SW 1271 (cell line): ENCODE results near the gene NFU1.

ENCODE experiments used
- DNase-seq, 2 experiments: peaks; one replicate each; lab custom pipeline; 2025; lab: John Stamatoyannopoulos, UW

Gene NFU1

DNA sequence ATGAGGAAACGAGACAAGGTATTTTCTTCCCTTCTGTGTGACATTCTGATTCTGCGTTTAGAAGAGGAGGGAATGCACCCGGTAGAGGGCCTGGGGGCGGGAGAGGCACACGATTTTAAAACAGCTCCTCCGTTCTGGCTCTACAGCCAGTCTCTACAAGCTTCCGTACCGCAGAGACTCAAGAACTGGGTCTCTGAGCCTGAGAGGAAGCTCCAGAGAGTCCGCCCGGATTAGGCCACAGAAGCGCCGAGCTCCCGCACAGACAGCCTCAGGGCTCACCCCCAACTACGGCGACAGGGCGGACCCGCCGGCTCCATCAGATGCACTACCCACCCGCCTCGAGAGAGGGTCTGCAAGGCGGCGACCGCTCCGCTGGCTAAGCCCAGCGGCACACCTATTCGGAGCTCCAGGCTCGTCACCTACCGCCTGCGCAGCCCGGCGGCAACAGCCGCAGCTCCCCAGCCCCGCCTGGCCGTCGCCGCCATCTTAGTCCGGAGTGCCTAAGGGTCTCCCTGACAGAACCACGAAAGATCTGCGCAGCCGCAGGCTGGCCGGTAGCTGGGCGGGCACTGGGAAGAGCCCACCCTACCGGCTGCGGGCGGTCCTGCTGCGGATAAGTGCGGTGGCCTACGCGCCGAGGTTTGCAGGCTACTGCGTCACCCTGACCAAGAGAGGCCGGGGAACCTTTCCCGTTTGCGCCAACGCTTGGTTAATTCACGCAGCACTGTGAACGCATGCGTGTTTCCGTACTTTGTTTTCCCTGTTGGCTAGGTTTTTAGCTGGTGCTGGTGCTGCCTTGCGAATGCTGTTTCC lies at the start of gene NFU1:
Gene NFU1 (minus strand): TSS at position 498 of the 813 bp plus-strand sequence. CDS start 13 bp downstream, at position 485.
- peak; percentile 71 to 91 for DNase-seq

DNA sequence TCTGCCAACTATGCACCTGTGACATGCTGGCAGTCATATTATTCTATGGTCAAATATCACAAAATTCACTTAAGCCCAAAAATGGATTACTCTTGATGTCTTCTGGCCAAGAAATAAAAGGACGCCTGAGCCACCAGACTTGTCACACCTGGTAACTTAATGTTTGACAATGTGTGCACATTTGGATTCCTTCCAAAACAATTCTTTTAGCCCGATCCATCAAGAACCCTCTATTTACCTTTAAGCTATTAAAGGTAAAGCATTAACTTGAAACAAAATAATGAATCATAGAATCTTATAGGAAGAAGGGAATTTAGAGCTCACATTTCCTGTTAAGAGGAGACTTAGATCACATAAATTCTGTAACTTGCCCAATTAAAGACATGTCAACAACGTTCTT lies 46.5 kb upstream of the NFU1 start:
- DNase-seq = no peak

DNA sequence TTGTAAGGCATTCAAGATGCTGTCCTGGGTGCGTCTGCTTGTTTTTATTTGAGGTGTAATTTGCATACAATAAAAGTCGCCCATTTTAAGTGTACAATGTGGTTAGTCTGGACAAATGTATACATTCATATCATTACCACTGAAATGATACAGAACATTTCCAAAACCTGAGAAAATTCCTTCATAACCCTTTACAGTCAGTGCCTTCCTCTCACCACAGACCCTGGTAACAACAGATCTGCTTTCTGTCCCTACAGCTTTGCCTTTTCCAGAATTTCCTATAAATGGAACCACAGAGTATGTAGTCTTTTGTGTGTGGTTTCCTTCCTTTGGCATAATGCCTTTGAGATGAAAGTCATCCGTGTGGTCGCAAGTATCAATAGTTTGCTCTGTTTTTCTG lies 45.8 kb upstream of the NFU1 start:
- no peak for DNase-seq

DNA sequence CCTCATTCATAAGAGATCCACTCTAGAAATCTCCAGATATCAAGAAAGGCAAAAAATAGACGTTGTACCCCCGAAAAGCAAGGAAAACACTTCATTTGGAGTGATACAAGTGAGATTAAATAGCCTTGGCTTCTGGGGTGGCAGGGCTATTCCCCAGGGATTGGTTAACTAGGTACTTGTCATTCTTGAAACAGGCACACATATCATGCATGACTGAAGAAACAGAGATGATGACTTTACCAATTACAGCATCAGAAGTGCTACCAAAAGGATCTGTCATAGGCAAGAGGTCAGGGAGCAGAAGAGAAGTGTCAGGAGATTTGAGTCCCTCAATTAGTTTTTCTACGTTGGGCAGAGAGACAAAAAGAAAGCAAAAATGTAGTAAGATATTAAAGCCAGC lies 45.2 kb upstream of the NFU1 start:
- no peak for DNase-seq

DNA sequence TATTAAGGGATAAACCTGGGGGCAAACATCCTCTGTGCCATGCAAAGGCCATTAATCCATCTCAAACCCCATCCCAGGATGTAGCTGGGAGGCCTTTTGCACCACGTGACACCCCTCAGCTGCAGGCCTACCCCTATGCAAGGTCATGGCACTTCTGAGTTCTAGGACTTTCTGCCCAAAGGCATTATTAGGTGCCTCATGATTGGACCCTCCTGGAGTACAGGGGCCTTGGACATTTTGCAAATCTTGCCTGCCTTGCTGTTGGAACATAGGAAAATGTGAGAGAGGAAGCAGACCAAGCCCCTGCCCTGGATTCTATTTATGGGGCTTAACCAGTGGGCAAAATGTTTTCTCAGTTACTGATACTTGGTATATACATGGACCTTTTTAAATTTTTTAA lies 44.2 kb upstream of the NFU1 start:
- DNase-seq = no peak

DNA sequence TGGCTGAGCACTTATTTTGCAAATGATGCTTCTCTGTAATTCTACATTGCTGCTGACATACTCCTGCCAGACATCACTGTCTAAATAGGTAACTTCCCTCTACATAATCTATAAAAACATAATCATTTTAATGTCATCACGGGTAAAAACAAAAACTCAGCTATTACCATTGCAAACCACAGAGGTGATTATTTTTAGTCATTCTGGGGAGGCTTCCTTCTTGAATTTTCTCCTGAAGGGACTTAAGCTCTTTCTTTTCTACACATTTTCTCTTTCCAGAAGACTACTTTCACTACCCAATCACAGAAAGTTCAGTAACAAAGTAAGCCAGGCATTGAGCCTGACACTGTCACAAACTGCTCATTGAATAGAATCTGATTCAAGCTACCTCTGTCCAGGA lies 40.4 kb upstream of the NFU1 start:
- DNase-seq = no peak

DNA sequence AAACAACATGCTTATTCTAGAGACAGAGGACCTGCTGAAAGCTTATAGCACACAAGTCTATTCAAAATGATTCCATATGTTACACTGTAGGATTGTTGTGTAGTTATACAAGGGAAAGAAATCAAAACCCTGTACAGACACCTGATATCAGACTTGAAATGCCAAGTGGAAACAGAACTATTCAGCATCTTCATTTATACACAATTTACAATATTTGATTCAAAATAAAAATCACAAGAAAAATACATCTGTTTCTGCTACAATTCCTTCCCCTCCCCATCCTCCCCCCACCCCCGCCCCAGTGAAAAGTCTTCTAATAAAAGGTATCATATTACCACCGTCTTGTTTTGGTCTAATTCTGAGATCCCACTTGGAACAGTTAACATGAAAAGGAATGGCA lies 37.5 kb upstream of the NFU1 start:
- no peak for DNase-seq

DNA sequence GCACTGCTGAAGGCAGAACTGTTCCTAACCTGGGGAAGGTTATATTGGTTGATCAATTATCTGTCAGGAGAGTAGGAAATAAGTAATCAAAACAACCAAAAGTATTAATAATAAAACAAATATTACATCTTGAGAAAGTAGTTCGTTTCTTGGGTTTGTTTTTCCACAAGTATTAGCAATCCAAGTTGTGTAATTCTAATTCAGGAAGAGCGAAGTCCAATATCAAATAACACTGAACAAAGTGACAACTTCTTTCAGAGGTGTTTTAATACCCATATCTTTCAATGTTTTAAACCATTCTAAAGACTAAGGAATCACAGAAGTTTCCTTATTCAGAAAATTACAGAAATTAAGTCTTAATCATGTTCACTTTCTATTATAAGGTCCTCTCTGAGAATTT lies 34.6 kb upstream of the NFU1 start:
- DNase-seq = no peak

DNA sequence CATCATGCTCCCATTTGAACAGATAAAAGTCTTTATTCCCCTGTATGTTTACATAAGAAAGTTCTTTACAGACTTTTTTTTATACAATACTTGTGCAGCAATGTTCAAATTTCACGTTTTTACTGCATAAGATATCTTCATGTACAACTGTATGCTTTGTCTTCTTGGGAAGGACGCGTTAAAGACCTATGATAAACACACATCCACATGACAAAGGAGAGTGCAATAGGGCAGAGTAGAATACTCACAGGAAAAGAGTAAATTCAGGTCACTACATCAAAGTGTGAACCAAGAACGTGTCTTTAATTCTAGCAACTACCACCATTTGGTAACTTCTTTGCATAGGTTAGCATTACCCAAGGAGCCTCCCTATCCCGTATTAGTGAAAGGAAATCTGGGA lies 33.7 kb upstream of the NFU1 start:
- no peak for DNase-seq

DNA sequence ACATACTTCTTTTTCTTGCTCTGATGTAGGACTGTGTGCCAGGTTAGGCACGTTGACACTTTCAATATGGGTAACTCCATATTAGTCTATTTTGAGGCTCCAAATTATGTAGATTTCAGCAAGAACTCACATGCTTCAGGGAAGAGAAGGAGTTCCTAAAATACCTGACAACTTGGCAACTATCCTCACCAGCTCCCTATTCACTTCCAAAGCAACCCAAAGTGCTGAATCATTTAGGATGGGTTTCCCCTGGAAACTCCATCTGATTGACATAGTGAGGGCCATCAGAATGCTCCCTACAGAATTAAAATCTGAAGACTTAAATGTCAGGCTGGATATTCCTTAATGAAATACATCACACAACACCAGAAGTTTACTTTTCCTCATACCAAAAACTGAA lies 32.5 kb upstream of the NFU1 start:
- no peak for DNase-seq

DNA sequence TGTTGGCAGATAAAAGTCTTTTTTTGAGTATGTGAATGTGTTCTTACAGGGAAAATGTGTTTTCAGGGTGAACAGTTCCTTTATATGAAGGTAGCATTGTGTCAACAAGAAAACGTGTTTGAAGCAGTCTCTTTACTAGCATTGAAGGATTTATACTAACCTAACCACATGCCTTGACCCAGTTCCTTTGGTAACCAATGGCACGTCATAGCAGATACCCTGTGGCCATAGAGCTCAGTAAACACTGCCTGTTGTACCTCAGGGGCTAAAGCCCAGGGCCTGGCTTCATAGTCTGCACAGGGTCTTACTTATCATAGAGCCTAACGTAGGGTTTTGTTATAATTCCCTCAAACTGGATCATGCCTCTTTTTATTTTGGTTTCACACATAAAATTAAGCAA lies 32.1 kb upstream of the NFU1 start:
- DNase-seq = no peak

DNA sequence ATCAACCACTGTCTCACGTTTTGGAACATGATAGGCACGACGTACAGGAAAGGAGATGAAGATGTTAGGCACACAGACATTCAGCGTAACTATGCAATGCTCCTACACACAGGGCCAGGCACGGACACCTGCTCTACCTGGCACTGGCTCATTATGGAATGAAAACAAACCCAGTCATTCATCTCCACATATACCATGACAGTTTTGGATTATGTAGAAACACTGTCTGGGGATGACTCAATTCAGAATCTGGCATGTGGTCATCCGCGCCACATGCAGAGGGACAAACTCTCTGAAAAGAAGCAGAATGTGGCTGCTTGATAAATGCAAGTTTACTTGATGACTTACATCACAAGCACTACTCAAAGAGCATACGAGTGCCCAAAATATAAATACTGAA lies 29.5 kb upstream of the NFU1 start:
- DNase-seq = no peak

DNA sequence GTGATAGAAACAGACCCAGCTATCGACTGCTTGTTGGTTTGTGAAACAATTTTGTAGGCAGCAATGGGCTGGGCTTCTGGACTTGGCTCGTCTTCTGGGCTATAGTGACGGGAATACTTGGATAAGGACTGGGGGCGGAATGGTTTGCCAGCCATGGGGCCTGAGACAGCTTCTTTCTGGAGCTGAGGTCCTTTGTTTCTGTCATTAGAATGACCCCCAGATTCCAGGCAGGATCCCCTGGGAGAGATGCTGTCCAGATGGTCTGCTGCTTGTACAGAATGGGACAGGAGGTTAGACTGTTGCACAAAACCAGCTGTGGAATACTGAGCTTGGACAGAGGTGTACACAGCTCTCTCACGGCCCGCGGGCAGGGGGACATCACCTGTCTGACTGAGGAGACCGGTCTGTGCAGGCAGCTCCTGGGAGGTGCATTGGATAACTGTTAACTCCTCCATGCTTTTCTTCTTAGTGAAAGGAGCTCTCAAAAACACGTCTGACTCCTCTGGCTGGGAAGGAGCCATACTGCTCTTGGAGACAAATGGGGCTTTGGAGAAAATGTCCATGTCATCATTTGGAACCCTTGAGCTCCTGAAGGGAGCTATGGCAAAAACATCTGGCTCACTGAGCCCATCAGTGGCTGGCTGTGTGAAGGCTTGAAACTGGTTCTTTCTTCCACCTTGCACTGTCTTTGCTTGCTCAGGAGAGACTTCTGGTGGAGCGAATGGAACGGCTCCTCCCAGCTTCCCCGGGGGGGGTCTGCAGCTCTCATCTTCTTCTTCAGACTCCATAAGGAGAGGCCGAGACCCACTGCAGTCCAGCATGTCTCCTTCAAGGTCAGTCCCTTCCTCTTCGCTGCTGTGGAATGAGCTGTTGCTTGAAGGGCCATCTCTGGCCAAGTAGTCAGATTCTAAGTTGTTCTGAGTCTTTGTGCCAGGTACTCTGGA lies 28.6 kb upstream of the NFU1 start:
- DNase-seq = no peak

DNA sequence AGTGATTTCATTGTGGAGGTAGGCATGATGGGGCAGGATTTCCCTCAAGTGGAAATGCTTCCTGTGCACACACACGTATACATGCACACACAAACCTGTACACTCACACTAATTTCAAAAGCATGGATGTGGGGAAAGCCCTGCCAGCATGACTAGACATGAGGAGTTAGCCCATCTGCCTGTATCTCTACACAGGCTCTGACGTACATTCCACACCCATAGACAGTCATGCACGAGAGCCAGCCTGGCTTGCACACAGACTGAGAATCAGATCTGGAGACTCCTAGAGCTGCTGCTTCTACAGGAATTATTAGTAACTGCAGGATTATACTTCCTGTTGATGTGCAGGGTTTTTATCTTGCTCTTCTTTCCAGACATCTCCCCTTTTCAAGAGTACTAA lies 27.3 kb upstream of the NFU1 start:
- DNase-seq = no peak

DNA sequence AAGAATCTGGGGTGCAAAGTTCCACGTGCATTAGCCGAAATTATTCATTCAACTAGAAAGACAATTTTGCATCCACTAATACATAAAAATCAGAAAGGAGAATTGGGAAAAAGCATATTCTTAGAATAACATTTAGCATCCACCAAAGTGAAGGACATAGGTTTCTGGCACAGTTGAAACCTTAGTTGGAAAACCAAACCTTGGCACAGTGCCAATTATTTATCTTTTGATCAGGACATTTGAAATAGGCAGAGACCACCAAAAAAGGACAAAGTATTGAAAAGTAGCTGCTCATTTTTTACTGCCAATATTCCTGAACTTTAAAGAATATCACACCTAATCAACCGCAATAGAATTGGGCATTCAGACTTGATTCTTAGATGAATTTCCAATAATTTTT lies 25.5 kb upstream of the NFU1 start:
- no peak for DNase-seq

DNA sequence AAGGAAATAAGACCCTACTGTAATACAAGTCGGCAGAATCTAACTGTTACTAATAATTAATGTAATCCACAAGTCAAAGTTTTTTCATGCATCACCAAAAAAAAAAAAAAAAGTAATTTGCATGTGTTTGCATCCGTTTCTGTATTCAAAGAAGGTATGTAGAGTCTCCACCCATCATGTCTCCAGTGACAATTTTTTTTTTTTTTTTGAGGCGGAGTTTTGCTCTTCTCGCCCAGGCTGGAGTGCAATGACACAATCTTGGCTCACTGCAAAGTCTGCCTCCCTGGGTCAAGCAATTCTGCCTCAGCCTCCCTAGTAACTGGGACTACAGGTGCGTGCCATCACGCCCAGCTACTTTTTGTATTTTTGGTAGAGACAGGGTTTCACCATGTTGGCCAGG lies 24.2 kb upstream of the NFU1 start:
- DNase-seq = no peak

DNA sequence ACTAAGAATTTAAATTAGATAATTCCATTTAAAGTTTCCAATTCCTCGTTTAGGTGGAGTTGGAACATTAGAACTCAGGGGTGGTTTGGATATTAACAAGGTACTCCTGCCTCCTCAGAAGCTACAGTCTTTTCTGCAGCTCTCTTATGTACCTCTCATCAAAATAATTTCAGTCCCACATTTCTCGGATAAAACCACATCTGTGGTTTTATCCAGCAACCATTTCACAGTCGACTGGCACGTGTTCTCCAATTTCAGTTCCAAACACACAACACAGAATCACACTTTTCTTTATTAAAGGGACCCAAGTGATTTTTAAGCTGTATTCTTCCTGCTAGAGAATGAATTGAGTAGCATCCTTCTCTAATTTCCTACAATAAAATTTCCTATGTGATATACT lies 22.7 kb upstream of the NFU1 start:
- DNase-seq = no peak

DNA sequence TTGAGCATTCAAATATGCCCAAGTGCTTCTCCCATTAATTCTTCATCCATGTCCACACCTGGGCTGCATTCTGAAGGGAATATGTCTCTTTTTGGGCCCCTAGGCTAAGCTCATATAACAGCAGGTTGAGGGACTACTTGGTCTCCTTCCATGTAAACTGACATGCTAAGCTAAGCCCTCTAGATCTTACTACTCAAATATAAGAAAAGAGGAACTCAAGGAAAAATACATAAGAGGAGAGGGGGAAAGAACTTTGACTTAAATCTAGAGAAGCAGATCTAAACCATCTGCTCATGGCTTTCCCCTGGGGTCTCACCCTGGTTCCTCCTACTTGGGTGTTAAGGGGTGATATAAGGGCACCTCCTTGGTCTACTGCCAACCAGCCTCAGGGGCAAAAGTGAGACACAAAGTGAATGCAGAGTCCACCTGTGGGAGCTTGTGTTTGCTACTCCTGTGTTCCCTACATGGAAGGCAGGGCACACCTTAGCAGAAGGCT lies 19.8 kb upstream of the NFU1 start:
- DNase-seq = no peak

DNA sequence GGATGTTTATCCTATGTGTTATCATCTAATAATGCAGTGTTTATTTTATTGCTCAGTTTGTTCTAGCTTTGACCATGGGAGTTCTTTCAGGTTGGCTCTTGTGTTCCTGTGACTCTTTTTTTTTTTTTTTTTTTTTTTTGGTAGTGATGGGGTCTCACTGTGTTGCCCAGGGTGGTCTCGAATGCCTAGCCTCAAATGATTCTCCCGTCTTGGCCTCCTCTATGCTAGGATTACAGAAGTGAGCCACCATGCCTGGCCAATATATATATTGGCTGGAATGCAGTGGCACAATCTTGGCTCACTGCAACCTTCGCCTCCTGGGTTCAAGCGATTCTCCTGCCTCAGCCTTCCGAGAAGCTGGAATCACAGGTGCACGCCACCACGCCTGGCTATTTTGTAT lies 18.9 kb upstream of the NFU1 start:
- no peak for DNase-seq

DNA sequence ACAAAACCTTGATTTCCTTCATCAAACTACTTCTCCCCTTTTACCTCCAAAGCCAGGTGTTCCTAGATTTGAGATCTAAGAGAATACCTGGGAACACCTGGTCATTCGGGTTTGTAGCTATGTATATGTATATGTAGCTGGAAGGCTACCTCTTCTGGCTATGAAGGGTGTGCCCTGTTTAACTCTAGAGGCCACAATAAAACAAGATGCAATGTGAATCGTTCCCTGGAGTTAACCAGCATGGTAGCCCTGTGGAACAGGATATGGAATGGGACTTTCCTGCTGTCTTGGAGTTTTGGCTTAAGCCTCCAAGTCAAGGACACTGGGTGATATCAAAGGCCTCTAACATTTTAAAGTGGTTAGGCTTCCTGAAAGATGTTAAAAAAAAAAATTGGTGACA lies 17.7 kb upstream of the NFU1 start:
- DNase-seq = no peak

DNA sequence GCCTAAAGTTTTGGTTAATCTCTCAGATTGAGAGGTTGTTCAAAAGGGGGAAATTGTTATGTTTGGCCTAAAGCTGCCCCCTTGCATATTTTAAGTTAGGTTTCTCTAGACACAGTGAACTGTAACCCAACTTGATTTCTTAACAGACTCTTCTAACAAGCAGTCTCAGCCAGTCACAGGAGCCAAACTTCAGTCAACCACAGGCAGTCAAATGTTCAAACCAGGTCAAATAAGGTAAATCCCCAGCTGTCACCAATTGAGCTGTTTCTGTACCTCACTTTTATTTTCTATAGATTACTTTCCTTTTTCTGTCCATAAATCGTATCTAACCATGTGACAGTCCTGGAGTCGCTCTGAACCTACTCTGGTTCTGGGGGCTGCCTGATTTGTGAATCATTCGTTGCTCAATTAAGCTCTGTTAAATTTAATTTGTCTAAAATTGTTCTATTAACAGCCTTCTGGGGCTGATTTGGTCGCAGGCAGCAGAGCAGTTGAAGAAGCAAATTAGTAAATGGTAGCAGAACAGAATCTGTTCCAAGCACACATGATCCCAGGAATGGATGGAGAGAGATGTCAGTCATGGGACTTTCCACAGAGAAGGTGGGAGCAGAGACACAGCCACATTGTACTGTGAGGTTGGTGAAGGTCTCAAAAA lies 16.4 kb upstream of the NFU1 start:
- no peak for DNase-seq

DNA sequence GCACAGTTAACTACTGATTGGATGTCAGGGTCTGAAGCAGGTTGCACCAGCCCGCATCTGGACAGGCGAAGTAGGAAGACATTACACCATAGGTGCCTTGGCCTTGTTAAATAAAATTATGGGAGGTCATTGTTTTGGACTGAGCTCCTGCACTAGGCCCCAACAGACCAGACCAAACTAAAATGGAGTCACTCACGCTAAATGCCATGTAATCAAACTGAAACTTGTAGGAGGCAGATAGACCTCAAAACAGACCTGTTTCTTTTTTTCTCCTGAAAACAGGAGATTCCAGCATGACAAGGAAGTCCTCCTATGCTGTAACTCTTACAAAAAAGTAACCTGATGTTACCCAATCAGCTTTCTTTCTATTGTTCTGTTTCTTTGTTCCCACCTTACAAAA lies 15.5 kb upstream of the NFU1 start:
- DNase-seq = no peak
